GM12878 (cell line): ENCODE measurements around the gene ITIH6. TPM values are rescaled to one million over a fixed set of nuclear protein-coding genes. Genes with fewer than 3 reads are reported as not detected.

Source experiments
- ATAC-seq: fragments of 200-7000 bp; cut with Tn5 transposase; 3 replicates; pipeline ENCODE4 v1.9.1; 2020; ENCODE audit warnings: mild to moderate bottlenecking, moderate library complexity
- BruUV-seq: library from RNA; stranded (reverse); fragments of 400-500 nt; replicated peaks from 2 replicates; lab custom pipeline; 2021; lab: Mats Ljungman, UMichigan
- CTCF ChIA-PET: fragments of 300-600 bp; sonication (Branson Sonifier 250); formaldehyde crosslinking; extraction: SDS; loops from one replicate; lab custom pipeline; 2021; ENCODE audit warnings: inconsistent platforms; lab: Yijun Ruan, JAX
- POLR2A ChIA-PET: fragments of 350-600 bp; formaldehyde crosslinking; extraction: SDS; loops from one replicate; lab custom pipeline; 2021; ENCODE audit warnings: inconsistent platforms; lab: Charles Lee
- RAD21 ChIA-PET: fragments of 300-600 bp; sonication (Branson Sonifier 250); formaldehyde crosslinking; loops from one replicate; lab custom pipeline; 2023; ENCODE audit warnings: antibody characterized with exemption; ENCODE audit not compliant: unreplicated experiment; lab: Charles Lee
- SMC1A ChIA-PET: fragments of 300-600 bp; sonication (Branson Sonifier 250); formaldehyde crosslinking; loops from one replicate; lab custom pipeline; 2023; ENCODE audit not compliant: unreplicated experiment, uncharacterized antibody; lab: Charles Lee
- DNase-seq: peaks from one replicate; pipeline ENCODE4 v3.0.0-alpha.2; 2011; ENCODE audit warnings: low read depth, low spot score
- FAIRE-seq: peaks from 3 replicates; lab custom pipeline; 2011; peaks lifted over from hg19 to GRCh38; lab: Jason Lieb, UNC
- H2AFZ ChIP-seq: 2 replicates; pipeline ENCODE4 v1.6.0; 2011; ENCODE audit warnings: low read depth, low read length, control low read depth; ENCODE audit not compliant: control insufficient read depth
- H3K27ac ChIP-seq: 2 replicates; pipeline ENCODE4 v1.5.1; 2011; ENCODE audit warnings: control low read depth; ENCODE audit not compliant: control insufficient read depth, insufficient read depth
- H3K27me3 ChIP-seq, 2 experiments: replicated peaks in 1 of 2; 2 replicates each; pipeline versions ENCODE4 v1.6.0 to v1.6.1; 2011; ENCODE audit warnings: low read length in 1 of 2; ENCODE audit not compliant: control insufficient read depth in 2 of 2, insufficient read depth in 2 of 2
- H3K36me3 ChIP-seq, 2 experiments: 2 replicates each; pipeline ENCODE4 v1.5.1; 2011; ENCODE audit warnings: low read length in 1 of 2; ENCODE audit not compliant: control insufficient read depth in 2 of 2, insufficient read depth in 2 of 2
- H3K4me1 ChIP-seq: 2 replicates; pipeline ENCODE4 v1.6.1; 2011; ENCODE audit warnings: mild to moderate bottlenecking, low read length, moderate library complexity, mixed read lengths; ENCODE audit not compliant: control insufficient read depth, insufficient read depth
- H3K4me2 ChIP-seq: 2 replicates; pipeline ENCODE4 v1.6.0; 2011; ENCODE audit warnings: control low read depth; ENCODE audit not compliant: control insufficient read depth, insufficient read depth
- H3K4me3 ChIP-seq: fragments of 200-600 bp; sonication (generic); 2 replicates; pipeline ENCODE4 v1.5.1; 2016
- H3K79me2 ChIP-seq: 2 replicates; pipeline ENCODE4 v1.6.0; 2011; ENCODE audit warnings: low read length; ENCODE audit not compliant: control insufficient read depth, insufficient read depth
- H3K9ac ChIP-seq: 2 replicates; pipeline ENCODE4 v1.8.0; 2011; ENCODE audit warnings: low read length, control low read depth, mixed read lengths; ENCODE audit not compliant: control insufficient read depth, insufficient read depth
- H3K9me3 ChIP-seq: replicated peaks from 3 replicates; pipeline ENCODE4 v1.5.1; 2011; ENCODE audit warnings: mild to moderate bottlenecking, low read length; ENCODE audit not compliant: control insufficient read depth, insufficient read depth
- H4K20me1 ChIP-seq: 2 replicates; pipeline ENCODE4 v1.6.0; 2011; ENCODE audit not compliant: control insufficient read depth, insufficient read depth
- EGR1 ChIP-seq, 2 experiments: IDR thresholded peaks; 1 replicate in 1 of 2; 2 replicates in 1 of 2; pipeline ENCODE4 v1.6.1; 2011 to 2012; ENCODE audit warnings: low read depth in 2 of 2, low read length in 2 of 2, borderline replicate concordance in 1 of 2, mild to moderate bottlenecking in 1 of 2, moderate library complexity in 1 of 2
- NFXL1 ChIP-seq: fragments of 450-650 bp; IDR thresholded peaks from 2 replicates; pipeline ENCODE4 v1.6.1; 2017; ENCODE audit warnings: antibody characterized with exemption, mild to moderate bottlenecking, borderline replicate concordance
- NR2C1 ChIP-seq: fragments of 450-650 bp; IDR thresholded peaks from 2 replicates; pipeline ENCODE4 v1.6.1; 2017; ENCODE audit warnings: antibody characterized with exemption, mild to moderate bottlenecking, moderate library complexity
- SMC3 ChIP-seq: IDR thresholded peaks from 2 replicates; pipeline ENCODE4 v1.6.1; 2011; ENCODE audit warnings: low read length, improper control_type of control experiment, borderline replicate concordance
- SRF ChIP-seq, 2 experiments: IDR thresholded peaks; 2 replicates each; pipeline ENCODE4 v1.6.1; 2011; ENCODE audit warnings: low read depth in 2 of 2, low read length in 2 of 2, mild to moderate bottlenecking in 1 of 2, moderate library complexity in 1 of 2
- YY1 ChIP-seq: IDR thresholded peaks from 2 replicates; pipeline ENCODE4 v1.6.1; 2011; ENCODE audit warnings: low read depth, mild to moderate bottlenecking, low read length
- WGBS: methylation state at CpG from one replicate; pipeline ENCODE4 v1.1.6; 2016; ENCODE audit warnings: low lambda C conversion rate; ENCODE audit not compliant: insufficient replicate concordance, insufficient coverage; ENCODE audit errors: missing lambda C conversion rate; 5-methylcytosine and 5-hydroxymethylcytosine counted together
- in situ Hi-C: fragments of 300-500 bp; cut with MboI; formaldehyde crosslinking; loops from 9 replicates; pipeline ENCODE4 v1.14.3; 2018; ENCODE audit warnings: mixed read lengths
- intact Hi-C: fragments of 100-400 bp; cut with micrococcal nuclease; formaldehyde crosslinking; loops from one replicate; pipeline ENCODE4 v1.14.2; 2022; ENCODE audit not compliant: unreplicated experiment
- polyA plus RNA-seq, 11 experiments: library from polyadenylated mRNA; depleted of rRNA in 4 of 11; unstranded in 6 of 11; stranded (reverse) in 5 of 11; fragments of >200 nt; fragmentation: Nextera tagmentation in 4 of 11; fragmentation: Illumina TruSeq in 1 of 11; extraction: Ambion mirVana in 4 of 11; extraction: Trizol in 1 of 11; gene quantifications; 1 replicate in 1 of 11; 2 replicates in 10 of 11; pipeline versions ENCODE4 v1.2.1 to v1.2.3, GENCODE V29; 2011 to 2016; ENCODE audit warnings: inconsistent platforms in 2 of 11, missing spikeins in 2 of 11, low read depth in 1 of 11
- total RNA-seq, 4 experiments: library from RNA; depleted of rRNA in 3 of 4; stranded (reverse); fragments of >200 nt in 3 of 4; fragmentation: Illumina TruSeq in 1 of 4; extraction: Trizol in 1 of 4; gene quantifications; 2 replicates each; pipeline versions ENCODE4 v1.2.1 to v1.2.3, GENCODE V29; 2013 to 2021

ITIH6 gene
- total and polyA plus RNA-seq, 10 of the 15 experiments (the other 5 are each of a cell fraction or from before 2014, with no cell fraction given): not detected

DNA sequence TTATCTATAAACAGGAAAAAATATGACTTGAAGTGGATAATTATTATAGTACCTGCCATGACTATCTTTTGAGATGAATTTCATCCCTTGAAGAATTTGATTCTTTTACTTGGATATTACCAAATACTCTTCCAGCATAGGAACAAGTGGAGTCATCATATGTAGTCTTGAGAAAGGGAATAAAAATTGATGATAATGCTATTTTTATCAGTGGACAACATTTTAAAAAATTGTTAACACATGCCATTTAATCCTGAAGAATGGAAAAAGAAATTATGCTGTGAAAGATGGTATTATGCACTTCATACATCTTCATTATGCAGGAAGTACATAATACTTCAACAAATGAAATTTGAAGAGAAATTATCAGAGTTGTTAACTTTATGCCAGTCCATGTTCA is 83.6 kb downstream of the ITIH6 start:
- TF ChIP-seq NR2C1: no peak
- Histone ChIP-seq H3K9me3 (no peaks in the 10 kb centered on the region), H3K4me2 (no peak overlapping the region), H3K4me3 (no peak overlapping the region), H3K4me1 (no peaks in the 10 kb centered on the region), H4K20me1 (no peaks in the 10 kb centered on the region), H3K27ac (no peak overlapping the region), H3K9ac (no peak overlapping the region), H2AFZ (no peak overlapping the region), H3K79me2 (no peaks in the 10 kb centered on the region), H3K27me3 (no peaks in the 10 kb centered on the region), H3K36me3 (no peaks in the 10 kb centered on the region)
- FAIRE-seq: no peak
- RAD21 ChIA-PET: no interaction called here
- in situ Hi-C loops (no loop called here), intact Hi-C loops (no loop called here)
- POLR2A ChIA-PET: no interaction called here
- no peak for DNase-seq
- ATAC-seq: no peak
- CTCF ChIA-PET: no interaction called here
- no TSS peak for BruUV-seq
- SMC1A ChIA-PET: no interaction called here

DNA sequence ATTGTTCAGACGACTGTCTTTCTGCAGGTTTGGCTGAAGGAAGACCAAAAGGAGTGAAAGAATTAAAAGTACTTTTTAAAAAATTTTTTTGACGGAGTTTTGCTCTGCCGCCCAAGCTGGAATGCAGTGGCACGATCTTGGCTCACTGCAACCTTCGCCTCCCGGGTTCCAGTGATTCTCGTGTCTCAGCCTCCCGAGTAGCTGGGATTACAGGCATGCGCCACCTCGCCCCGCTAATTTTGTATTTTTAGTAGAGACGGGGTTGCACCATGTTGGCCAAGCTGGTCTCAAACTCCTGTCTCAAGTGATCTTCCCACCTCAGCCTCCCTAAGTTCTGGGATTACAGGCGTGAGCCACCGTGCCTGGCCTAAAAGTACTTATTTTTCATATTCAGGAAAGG is 86.3 kb downstream of the ITIH6 start:
- no peak overlapping the region for H3K27ac ChIP-seq
- H3K4me2 ChIP-seq: no peak overlapping the region
- DNase-seq (no peak), FAIRE-seq (no peak), ATAC-seq (no peak)
- H4K20me1 ChIP-seq: no peaks in the 10 kb centered on the region
- no peaks in the 10 kb centered on the region for H3K36me3 ChIP-seq
- RAD21 ChIA-PET: no interaction called here
- in situ Hi-C loops: no loop called here
- H3K4me1 ChIP-seq: no peaks in the 10 kb centered on the region
- no peak overlapping the region for H3K9ac ChIP-seq
- no TSS peak for BruUV-seq
- no peaks in the 10 kb centered on the region for H3K79me2 ChIP-seq
- TF ChIP-seq SMC3 (no peak), EGR1 (IDR thresholded peaks at IDR 0.05; ENCODE audit: borderline replicate concordance in 1 of 2, low read depth in 2 of 2, low read length in 2 of 2) (no peak), NFXL1 (no peak), YY1 (no peak), SRF (IDR thresholded peaks at IDR 0.05; ENCODE audit: low read depth in 2 of 2, low read length in 2 of 2) (no peak)
- CTCF ChIA-PET: no interaction called here
- no peak overlapping the region for H3K4me3 ChIP-seq
- SMC1A ChIA-PET: no interaction called here
- POLR2A ChIA-PET: no interaction called here
- WGBS: 44% methylated on average over 14 of the region's 14 CpGs
- intact Hi-C loops: no loop called here
- H2AFZ ChIP-seq: no peak overlapping the region
- H3K27me3 ChIP-seq: no peaks in the 10 kb centered on the region; a peak in 1 of 4 replicates
- H3K9me3 ChIP-seq: no peaks in the 10 kb centered on the region
